ENCODE measurements around the gene PINLYP. TPM values are rescaled to one million over a fixed set of nuclear protein-coding genes. Genes with fewer than 3 reads are reported as not detected.

The PINLYP gene
- total and polyA plus RNA-seq, 9 of the 15 experiments (the other 6 are each of a cell fraction or from before 2014, with no cell fraction given): 1.00 to 6.7 (median 2.2) TPM

DNA sequence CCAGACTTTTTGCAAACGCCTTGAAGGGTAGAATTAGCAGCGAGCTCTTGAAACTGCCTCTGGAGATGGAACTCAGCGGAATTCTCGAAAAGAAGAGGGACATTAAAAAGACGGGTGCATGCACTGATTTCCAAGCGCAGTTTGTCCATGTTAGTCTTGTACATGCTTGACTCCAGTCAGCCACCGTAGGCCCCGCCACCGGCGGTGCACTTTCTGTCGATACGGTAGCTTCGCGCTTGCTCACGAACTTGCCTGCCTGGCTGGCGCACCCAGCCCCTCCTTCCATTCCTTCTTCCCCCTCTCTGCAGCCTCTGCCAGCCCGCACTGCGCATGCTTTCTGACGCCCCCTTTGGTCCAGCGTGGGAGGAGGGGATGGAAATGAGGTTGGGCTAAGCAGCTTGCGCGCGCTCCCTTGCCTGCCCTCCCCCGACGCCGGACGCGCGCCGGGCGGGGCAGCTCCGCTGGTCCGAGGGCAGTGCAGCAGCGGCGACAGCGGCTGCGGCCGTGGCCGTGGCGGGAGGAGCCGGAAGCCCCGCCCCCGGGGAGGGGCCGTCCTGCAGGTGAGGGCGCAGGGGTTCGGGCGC lies 42.5 kb upstream of the PINLYP start, which contains the start of gene ZNF575 (continued):
- peak; percentile 50; the same call in 1 of the 2 replicates for TF ChIP-seq MYC (IDR thresholded peaks at IDR 0.05; ENCODE audit: low read depth, low read length)
- no peak for TF ChIP-seq MYC (CRISPR knock-in tag; IDR thresholded peaks at IDR 0.05; ENCODE audit: borderline replicate concordance, low read depth)
- peak; percentile 12; the same call in 1 of the 2 replicates for TF ChIP-seq HCFC1 (IDR thresholded peaks at IDR 0.05; ENCODE audit: low read depth, low read length)
- TF ChIP-seq, protein P1, sequence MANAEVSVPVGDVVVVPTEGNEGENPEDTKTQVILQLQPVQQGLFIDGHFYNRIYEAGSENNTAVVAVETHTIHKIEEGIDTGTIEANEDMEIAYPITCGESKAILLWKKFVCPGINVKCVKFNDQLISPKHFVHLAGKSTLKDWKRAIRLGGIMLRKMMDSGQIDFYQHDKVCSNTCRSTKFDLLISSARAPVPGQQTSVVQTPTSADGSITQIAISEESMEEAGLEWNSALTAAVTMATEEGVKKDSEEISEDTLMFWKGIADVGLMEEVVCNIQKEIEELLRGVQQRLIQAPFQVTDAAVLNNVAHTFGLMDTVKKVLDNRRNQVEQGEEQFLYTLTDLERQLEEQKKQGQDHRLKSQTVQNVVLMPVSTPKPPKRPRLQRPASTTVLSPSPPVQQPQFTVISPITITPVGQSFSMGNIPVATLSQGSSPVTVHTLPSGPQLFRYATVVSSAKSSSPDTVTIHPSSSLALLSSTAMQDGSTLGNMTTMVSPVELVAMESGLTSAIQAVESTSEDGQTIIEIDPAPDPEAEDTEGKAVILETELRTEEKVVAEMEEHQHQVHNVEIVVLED (CRISPR knock-in tag; IDR thresholded peaks at IDR 0.05): peak; percentile 45; the same call in 1 of the 2 replicates
- TF ChIP-seq POLR2A (conservative IDR thresholded peaks at IDR 0.05): 0 out of 2 replicates have a peak, but pooled peaks have one; percentile 35
- TF ChIP-seq PML (IDR thresholded peaks at IDR 0.05; ENCODE audit: low read length): peak; percentile 15; the same call in 1 of the 2 replicates
- TF ChIP-seq, protein P2, sequence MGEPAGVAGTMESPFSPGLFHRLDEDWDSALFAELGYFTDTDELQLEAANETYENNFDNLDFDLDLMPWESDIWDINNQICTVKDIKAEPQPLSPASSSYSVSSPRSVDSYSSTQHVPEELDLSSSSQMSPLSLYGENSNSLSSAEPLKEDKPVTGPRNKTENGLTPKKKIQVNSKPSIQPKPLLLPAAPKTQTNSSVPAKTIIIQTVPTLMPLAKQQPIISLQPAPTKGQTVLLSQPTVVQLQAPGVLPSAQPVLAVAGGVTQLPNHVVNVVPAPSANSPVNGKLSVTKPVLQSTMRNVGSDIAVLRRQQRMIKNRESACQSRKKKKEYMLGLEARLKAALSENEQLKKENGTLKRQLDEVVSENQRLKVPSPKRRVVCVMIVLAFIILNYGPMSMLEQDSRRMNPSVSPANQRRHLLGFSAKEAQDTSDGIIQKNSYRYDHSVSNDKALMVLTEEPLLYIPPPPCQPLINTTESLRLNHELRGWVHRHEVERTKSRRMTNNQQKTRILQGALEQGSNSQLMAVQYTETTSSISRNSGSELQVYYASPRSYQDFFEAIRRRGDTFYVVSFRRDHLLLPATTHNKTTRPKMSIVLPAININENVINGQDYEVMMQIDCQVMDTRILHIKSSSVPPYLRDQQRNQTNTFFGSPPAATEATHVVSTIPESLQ (CRISPR knock-in tag; IDR thresholded peaks at IDR 0.05): no peak
- TF ChIP-seq EGR1 (conservative IDR thresholded peaks at IDR 0.05): peak; percentile 89
- TF ChIP-seq ZNF224 (CRISPR knock-in tag; IDR thresholded peaks at IDR 0.05): no peak
- peak in 1 of 2 experiments; percentile 86; a peak in 2 of 4 replicates for TF ChIP-seq NONO (IDR thresholded peaks at IDR 0.05; ENCODE audit: low read depth in 2 of 2, low read length in 1 of 2)
- TF ChIP-seq KDM4B (IDR thresholded peaks at IDR 0.05; ENCODE audit: borderline replicate concordance in 2 of 2, low read depth in 1 of 2): peak in 1 of 2 experiments; percentile 38; a peak in 1 of 4 replicates
- TF ChIP-seq ESRRA (IDR thresholded peaks at IDR 0.05; ENCODE audit: borderline replicate concordance, low read depth): peak; percentile 31; the same call in 1 of the 2 replicates
- TF ChIP-seq RBFOX2 (IDR thresholded peaks at IDR 0.05; ENCODE audit: low read depth, low read length): peak; percentile 47
- TF ChIP-seq, protein P3, sequence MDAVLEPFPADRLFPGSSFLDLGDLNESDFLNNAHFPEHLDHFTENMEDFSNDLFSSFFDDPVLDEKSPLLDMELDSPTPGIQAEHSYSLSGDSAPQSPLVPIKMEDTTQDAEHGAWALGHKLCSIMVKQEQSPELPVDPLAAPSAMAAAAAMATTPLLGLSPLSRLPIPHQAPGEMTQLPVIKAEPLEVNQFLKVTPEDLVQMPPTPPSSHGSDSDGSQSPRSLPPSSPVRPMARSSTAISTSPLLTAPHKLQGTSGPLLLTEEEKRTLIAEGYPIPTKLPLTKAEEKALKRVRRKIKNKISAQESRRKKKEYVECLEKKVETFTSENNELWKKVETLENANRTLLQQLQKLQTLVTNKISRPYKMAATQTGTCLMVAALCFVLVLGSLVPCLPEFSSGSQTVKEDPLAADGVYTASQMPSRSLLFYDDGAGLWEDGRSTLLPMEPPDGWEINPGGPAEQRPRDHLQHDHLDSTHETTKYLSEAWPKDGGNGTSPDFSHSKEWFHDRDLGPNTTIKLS (IDR thresholded peaks at IDR 0.05; ENCODE audit: borderline replicate concordance, low read depth): 0 out of 2 replicates have a peak, but pooled peaks have one; percentile 37
- TF ChIP-seq CREM (IDR thresholded peaks at IDR 0.05; ENCODE audit: low read depth): 0 out of 2 replicates have a peak, but pooled peaks have one; percentile 23
- peak; percentile 46; the same call in 1 of the 2 replicates for TF ChIP-seq SOX6 (IDR thresholded peaks at IDR 0.05)
- peak; percentile 81; the same call in 1 of the 2 replicates for TF ChIP-seq TARDBP (IDR thresholded peaks at IDR 0.05)
- TF ChIP-seq ZNF766 (CRISPR knock-in tag; conservative IDR thresholded peaks at IDR 0.05): no peak
- peak; percentile 51 for TF ChIP-seq SUPT5H (IDR thresholded peaks at IDR 0.05)
- no peak for TF ChIP-seq BHLHE40 (IDR thresholded peaks at IDR 0.05; ENCODE audit: low read length)
- 0 out of 2 replicates have a peak, but pooled peaks have one; percentile 35 for TF ChIP-seq KLF16 (IDR thresholded peaks at IDR 0.05)
- TF ChIP-seq ETV6 (IDR thresholded peaks at IDR 0.05; ENCODE audit: borderline replicate concordance in 1 of 2, low read depth in 2 of 2, low read length in 1 of 2): no peak
- no peak for TF ChIP-seq ETV6 (CRISPR knock-in tag; IDR thresholded peaks at IDR 0.05; ENCODE audit: borderline replicate concordance)
- 0 out of 2 replicates have a peak, but pooled peaks have one; percentile 9 for TF ChIP-seq ERF (CRISPR knock-in tag; IDR thresholded peaks at IDR 0.05)
- 0 out of 2 replicates have a peak, but pooled peaks have one; percentile 20 for TF ChIP-seq JUND (IDR thresholded peaks at IDR 0.05; ENCODE audit: borderline replicate concordance, low read depth, low read length)
- no peak for TF ChIP-seq JUND (tag; IDR thresholded peaks at IDR 0.05; ENCODE audit: borderline replicate concordance, low read depth, low read length)

Data from K562 (cell line).